ENCODE results near the gene RDH5.

RDH5 gene

GRCh38 chr12:55728186-55728938 is 8.2 kb downstream of the RDH5 start:
- DNase-seq (ENCODE audit: low read depth, low spot score), result no peak

- DNase-seq (ENCODE audit: low read depth, low spot score), result peak; percentile 80
Measured at GRCh38 chr12:55728939-55729818, 9.0 kb downstream of the RDH5 start, which contains the start of gene CD63. CD63 (minus strand) TSS chr12:55729009; CDS start chr12:55728341, 668 bp downstream.

GRCh38 chr12:55729819-55730818 is 9.9 kb downstream of the RDH5 start:
- no peak for DNase-seq (ENCODE audit: low read depth, low spot score)

GRCh38 chr12:55732288-55732687 is 12.1 kb downstream of the RDH5 start:
- no peak for DNase-seq (ENCODE audit: low read depth, low spot score)

- no peak for DNase-seq (ENCODE audit: low read depth, low spot score)
Measured at GRCh38 chr12:55733021-55733555, 12.9 kb downstream of the RDH5 start.

DNA sequence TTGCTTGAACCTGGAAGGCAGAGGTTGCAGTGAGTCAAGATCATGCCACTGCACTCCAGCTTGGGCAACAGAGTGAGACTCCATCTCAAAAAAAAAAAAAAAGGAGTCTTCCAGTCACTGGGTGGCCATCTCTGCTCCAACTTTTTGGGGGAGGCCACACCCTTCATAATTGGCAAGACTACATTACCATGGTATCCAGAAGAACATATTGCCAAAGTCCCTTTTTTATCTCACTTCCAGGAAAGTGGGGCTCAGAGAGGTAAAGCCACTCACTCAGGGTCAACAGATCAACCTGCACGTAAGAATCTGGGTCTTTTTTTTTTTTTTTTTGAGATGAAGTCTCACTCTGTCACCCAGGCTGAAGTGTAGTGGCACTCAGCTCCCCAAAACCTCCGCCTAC is 13.7 kb downstream of the RDH5 start:
- DNase-seq (ENCODE audit: low read depth, low spot score), result no peak

GRCh38 chr12:55734595-55734994 is 14.4 kb downstream of the RDH5 start:
- DNase-seq (ENCODE audit: low read depth, low spot score), result no peak

DNA sequence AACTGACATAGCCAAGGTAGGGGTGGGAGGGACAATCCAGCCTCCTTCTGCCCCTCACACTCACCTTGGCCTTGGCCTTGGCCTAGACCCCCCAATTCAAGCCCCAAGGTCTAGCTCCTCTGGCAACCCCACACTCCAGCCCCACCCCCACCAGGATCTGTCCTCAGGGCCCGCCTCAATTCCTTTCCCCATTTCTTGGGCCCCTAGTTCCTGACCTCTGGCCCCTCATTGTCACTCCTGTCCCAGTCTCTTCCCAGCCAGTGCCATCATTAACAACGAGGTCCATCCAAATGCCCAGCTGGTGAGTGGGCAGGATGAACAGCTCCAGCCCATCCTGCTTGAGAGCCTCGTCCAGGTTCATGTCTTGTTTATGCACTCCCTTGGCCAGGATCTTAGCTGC is 15.9 kb downstream of the RDH5 start:
- no peak for DNase-seq (ENCODE audit: low read depth, low spot score)

DNA sequence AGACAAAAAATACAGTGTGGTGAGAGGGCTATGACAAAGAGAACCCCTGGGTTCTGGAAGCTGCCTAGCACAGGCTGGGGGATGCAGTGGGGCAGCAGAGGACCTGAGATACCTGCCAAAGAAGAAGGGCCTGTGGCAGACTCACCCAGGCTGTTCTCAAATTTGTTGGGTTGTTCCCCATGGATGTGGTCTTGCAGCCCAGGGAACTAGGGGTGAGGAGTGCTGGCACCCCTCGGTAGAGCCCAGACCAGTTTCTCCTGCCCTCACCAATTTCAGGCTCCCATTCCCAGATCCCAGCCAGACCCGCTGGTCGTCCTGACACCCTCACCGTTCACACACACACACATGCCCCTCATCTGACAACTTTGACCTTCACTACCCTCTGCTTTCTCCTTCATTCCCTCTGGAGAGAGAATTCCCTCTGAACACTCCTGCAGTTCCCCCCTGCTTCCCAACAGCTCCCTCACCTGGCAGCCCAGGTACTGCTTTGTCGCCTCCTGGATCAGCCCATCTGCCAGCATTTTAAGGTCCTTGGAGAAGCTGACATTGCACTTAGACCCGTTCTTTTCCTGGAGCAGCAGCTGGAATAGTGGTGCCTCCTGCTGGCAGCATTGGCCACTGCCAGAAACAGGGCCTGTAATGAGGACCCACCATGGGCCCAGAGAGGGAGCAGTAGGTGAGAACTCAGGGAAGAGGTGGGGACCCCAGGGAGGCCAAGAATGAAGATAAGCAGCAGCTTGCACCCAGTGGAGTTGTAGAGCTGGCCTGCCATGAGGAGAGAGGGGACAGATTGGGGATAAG is 16.8 kb downstream of the RDH5 start:
- peak; percentile 92 for DNase-seq (ENCODE audit: low read depth, low spot score)

GRCh38 chr12:55737581-55738122 is 17.5 kb downstream of the RDH5 start:
- no peak for DNase-seq (ENCODE audit: low read depth, low spot score)

GRCh38 chr12:55738123-55739024 is 18.2 kb downstream of the RDH5 start:
- peak; percentile 95 for DNase-seq (ENCODE audit: low read depth, low spot score)

DNA sequence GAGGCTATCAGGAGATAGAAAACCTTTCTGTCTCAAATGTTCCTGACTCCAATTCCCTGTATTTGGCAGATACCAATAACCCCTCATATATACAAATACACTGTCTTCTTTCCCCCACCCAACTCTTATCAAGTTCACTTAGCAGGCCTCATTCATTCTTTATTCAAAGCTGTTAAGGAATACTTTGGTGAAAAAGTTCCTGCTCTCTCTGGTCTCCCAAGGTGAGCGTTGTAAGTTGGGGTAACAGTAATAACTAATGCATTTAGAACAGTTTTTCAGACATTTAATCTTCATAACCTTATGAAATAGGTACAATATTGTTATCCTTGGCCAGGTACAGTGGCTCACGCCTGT is 18.8 kb downstream of the RDH5 start:
- no peak for DNase-seq (ENCODE audit: low read depth, low spot score)

- DNase-seq (ENCODE audit: low read depth, low spot score), result no peak
Measured at GRCh38 chr12:55741931-55742680, 21.9 kb downstream of the RDH5 start.

- DNase-seq (ENCODE audit: low read depth, low spot score), result no peak
Measured at GRCh38 chr12:55742719-55743405, 22.7 kb downstream of the RDH5 start, which contains the start of gene GDF11. GDF11 (plus strand) TSS chr12:55743122; CDS start chr12:55743317, 195 bp downstream.

- no peak for DNase-seq (ENCODE audit: low read depth, low spot score)
Measured at GRCh38 chr12:55743406-55744339, 23.5 kb downstream of the RDH5 start.

GRCh38 chr12:55744340-55745030 is 24.3 kb downstream of the RDH5 start:
- DNase-seq (ENCODE audit: low read depth, low spot score), result no peak

Measured in iPS DF 19.7 (cell line).